ENCODE results near the gene SYNGR1.
"Not testable (repeated sequence)": the region's sequence is repeated elsewhere in the genome, so short reads cannot be mapped to it uniquely, and the experiment has no call there.

The SYNGR1 gene

DNA sequence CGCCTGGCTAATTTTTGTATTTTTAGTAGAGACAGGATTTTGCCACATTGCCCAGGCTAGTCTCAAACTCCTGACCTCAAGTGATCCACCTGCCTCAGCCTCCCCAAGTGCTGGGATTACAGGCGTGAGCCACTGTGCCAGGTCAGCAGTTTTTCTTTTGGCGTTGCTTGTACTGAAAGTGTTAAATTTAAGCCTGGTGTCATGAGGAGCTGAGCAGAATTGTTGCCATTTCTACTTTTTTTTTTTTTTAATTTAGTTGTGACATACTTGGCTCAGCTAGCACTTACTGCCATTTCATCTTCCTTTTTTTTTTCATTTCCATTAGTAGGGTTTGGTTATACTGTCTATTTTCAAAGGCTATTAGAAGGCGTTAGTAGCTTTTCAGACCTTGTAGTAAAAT is 60.5 kb downstream of the SYNGR1 start:
- no peak for DNase-seq

DNA sequence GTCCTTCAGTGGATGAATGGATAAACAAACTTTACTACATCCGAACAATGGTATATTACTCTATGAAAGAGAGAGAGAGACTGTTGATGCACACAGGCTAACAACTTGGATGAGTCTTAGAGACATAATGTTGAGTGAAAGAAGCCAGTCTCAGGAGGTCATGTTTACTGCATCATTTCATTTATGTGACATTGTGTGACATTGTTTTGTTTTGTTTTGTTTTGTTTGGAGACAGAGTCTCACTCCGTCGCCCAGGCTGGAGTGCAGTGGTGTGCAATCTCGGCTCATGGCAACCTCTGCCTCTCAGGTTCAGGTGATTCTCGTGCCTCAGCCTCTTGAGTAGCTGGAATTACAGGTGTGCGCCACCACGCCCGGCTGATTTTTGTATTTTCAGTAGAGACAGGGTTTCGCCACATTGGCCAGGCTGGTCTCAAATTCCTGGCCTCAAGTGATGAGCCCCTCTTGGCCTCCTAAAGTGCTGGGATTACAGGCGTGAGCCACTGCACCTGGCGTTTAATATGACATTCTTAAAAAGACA is 62.1 kb downstream of the SYNGR1 start:
- DNase-seq: not testable (repeated sequence)

DNA sequence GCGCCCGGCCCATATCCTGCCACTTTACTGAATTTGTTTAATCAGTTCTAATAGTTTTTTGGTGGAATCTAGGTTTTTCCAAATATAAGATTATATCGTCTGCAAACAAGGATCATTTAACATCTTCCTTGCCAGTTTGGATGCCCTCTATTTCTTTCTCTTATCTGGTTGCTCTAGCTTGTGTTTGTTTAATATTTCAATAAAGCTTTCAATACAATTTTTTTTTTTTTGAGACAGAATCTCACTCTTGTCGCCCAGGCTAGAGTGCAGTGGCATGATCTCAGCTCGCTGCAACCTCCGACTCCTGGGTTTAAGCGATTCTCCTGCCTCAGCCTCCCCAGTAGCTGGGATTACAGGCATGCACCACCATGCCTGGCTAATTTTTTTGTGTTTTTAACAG is 63.4 kb downstream of the SYNGR1 start:
- not testable (repeated sequence) for DNase-seq

DNA sequence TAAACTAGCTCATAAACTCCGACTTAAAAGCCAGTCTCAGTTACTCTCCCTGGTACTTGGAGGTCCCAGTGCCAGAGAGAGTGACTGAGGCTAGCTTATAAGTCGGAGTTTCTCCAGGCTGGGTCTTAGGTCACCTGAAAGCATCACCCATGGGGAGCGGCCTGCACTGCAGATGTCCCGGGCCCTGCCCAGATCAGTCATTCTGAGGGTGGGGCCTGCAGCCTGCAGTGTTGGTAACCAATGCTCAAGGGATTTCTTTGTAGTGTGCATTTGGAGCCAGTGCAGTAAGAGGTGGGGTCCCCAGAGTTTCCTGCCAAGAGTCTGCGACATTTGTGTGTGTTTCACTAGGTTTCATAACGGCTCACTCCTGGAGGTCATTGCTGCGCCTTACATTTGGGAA is 64.6 kb downstream of the SYNGR1 start:
- DNase-seq: no peak

DNA sequence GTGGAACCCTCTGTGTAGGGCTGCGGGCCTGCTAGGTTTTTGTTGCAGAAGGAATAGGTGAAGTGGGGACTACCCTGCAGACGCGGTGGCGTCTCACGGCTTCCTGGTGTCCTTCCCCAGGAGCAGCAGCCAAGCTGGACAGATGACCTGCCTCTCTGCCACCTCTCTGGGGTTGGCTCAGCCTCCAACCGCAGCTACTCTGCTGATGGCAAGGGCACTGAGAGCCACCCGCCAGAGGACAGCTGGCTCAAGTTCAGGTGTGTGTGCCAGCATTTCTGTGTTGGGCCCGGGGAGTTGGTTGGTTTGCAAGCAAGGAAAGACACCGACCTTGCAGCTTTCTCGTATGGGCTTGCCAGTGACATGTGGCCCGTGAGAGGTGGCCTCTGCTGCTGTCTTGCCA is 65.1 kb downstream of the SYNGR1 start:
- DNase-seq: no peak

DNA sequence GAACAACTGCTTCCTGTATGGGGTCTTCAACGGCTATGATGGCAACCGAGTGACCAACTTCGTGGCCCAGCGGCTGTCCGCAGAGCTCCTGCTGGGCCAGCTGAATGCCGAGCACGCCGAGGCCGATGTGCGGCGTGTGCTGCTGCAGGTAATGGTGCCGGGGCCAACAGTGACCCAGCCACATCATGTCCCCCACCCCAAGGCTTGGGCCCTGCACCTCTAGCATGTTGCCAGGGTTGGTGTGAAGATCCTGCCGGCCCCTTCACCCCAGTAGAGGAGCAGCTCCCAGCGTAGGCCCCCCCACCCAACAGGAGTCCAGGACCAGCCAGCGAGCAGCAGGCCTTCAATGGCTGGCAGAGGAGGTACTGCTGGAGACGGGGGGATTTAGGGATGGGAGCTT is 65.7 kb downstream of the SYNGR1 start:
- DNase-seq: no peak

DNA sequence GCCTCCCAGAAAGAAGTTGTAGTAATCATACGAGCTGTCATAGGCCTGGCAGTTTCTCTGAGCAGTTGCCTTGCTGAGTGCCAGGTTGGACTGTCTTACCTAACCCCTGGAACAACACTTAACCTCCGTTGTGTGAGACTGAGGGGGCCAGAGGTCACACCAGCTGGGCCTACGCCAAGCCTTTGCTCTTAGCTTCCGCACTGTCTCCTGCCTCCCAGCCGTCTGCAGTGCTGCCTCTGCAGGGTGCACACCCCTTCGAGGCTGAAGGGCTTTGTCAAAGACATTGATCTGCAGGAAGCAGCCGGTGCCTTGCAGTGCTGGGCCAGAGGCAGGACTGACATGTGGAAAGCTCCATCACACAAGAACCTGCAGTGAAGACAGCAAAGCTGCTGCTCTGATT is 66.5 kb downstream of the SYNGR1 start:
- no peak for DNase-seq

DNA sequence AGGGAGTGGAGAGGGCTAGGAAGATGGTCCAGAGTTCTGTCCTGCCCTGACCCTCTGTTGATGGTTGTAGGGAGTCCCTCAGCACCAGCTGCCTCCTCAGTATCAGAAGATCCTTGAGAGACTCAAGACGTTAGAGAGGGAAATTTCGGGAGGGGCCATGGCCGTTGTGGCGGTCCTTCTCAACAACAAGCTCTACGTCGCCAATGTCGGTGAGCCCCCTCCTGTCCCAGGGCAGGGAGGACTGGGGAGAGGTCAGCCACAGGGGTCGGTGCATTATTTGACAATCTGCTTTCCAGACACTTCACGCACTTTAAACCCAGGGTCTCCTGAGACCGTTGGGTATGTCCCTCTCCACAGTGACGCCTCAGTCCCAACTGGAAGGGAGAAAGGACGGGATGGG is 67.8 kb downstream of the SYNGR1 start:
- DNase-seq: no peak

DNA sequence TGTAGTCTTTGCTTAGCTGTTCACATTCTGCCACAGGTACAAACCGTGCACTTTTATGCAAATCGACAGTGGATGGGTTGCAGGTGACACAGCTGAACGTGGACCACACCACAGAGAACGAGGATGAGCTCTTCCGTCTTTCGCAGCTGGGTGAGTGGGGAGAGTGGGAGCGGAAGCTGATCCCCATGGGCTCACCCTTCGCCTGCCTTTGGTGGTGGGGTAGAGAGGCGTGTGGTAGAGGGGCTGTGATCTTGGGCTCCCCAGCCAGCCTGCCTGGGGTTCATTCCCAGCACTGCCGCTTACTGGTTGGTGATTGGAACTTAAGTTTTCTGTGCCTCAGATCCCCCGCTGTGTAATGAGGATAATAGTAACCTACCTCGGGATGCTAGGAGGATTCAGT is 68.9 kb downstream of the SYNGR1 start:
- no peak for DNase-seq

DNA sequence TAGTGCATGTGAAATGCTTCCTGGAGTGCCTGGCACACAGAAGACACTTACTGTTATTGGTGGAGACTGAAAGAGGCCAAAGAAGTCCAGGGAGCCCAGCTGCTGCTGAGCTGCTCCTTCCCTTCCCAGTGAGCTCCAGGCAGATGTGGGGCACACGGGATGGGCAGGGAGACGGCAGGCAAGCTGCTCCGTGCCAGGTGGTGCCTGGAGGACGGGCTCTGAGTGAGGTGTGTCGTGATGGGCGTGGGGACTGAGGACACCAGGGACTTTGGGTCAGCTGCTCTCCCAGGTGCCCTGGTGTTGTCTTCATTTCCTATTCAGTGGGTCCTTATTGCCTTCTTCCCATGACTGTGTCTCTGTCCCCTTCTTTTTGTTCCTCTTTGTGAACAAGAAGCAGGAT is 69.3 kb downstream of the SYNGR1 start:
- DNase-seq: no peak

DNA sequence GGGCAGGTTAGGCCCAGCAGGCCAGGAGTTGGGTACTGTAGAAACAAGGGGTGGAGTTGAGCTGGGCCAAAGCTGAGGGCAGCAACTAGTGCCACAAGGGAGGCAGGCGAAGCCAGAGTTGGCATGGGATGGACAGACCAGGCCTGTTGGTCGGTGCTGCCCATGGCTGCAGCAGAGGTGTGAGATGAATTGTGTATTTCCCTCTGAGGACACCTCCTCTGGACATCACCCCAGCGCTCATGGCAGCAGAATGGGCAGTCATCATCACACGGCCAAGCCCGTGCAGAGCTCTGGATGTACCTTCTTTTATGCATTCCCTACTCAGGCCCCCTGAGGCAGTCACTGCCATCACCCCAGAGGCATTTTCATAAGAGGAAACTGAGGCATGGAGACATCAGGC is 70.1 kb downstream of the SYNGR1 start:
- no peak for DNase-seq

DNA sequence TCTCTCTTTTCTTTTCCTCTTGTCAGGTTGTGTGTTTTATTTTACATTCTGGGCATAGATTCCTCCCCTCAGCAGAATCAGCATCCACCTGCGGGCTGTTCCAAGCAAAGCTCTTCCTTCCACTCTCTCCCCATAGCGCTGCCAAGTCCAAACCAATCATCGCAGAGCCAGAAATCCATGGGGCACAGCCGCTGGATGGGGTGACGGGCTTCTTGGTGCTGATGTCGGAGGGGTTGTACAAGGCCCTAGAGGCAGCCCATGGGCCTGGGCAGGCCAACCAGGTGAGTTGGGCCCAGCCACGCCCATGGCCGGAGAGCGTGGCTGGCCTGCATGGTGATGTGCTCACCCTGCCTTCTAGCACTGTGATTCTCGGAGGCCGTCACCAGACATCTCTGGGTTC is 71.9 kb downstream of the SYNGR1 start:
- DNase-seq: no peak

DNA sequence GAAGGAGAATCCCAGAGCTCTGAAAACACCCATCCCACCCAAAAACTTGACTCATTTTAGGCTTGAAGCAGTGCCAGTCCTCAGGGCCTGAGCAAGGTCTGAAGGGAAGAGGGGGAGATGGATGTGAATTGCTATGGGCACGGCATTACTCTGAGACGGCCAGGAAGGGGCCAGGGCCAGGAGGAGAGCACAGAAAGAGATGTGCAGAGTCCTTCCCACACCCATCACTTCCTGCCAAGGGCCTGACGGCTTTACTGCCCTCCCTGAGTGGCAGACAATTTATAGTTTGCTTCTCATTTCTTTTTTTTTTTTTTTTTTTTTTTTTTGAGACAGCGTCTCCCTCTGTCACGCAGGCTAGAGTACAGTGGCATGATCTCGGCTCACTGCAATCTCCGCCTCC is 72.3 kb downstream of the SYNGR1 start:
- DNase-seq: no peak

DNA sequence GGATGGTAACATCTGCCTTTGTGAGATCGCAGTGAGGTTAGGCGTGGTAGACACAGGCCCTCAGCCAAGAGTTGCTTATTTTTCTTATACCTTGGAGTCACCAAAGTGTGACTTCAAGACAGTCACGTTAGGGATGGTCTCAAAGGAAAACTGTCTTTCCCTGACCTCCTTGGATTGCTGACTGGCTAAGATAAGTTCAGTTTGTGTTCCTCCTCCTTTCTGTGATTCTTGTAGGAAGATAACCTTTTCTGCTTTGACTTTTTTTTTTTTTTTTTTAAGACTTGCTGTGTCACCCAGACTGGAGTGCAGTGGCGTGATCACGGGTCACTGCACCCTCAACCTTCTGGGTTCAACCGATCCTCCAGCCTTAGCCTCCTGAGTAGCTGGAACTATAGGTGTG is 72.9 kb downstream of the SYNGR1 start:
- DNase-seq: no peak

DNA sequence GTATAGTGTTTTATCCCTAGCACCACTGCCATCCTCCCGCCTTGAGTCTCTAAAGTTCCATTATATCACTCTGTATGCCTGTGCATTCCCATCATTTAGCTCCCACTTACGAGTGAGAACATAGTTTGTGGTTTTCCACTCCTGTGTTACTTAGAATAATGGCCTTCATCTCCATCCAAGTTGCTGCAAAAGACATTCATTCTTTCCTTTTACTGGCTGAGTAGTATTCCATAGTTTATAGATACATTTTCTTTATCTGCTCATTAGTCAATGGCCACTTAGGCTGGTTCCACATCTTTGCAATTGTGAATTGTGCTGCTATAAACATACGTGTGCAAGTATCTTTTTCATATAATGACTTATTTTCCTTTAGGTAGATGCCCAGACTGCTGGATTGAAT is 74.2 kb downstream of the SYNGR1 start:
- DNase-seq: no peak

DNA sequence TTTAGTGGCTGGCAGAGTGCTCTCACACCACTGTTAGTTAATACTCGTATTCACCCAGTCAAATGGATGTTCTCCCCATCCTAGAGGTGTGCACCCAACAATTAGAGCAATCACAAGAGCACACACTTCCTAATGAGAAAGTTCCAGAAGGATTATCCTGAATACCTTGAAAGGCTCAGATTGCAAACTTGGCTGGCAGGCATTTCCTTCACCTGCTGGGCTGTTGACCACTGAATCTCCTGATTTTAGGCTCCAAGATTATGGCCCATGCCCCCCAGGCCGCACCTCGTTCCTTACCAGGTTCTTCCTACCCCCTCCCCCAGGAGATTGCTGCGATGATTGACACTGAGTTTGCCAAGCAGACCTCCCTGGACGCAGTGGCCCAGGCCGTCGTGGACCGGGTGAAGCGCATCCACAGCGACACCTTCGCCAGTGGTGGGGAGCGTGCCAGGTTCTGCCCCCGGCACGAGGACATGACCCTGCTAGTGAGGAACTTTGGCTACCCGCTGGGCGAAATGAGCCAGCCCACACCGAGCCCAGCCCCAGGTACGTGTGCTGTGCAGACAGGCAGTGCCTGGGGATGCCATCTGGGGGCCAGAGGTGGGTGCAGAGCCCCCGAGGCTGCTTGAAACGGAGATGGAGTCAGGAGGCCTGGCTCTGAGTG is 76.7 kb downstream of the SYNGR1 start:
- DNase-seq: no peak

DNA sequence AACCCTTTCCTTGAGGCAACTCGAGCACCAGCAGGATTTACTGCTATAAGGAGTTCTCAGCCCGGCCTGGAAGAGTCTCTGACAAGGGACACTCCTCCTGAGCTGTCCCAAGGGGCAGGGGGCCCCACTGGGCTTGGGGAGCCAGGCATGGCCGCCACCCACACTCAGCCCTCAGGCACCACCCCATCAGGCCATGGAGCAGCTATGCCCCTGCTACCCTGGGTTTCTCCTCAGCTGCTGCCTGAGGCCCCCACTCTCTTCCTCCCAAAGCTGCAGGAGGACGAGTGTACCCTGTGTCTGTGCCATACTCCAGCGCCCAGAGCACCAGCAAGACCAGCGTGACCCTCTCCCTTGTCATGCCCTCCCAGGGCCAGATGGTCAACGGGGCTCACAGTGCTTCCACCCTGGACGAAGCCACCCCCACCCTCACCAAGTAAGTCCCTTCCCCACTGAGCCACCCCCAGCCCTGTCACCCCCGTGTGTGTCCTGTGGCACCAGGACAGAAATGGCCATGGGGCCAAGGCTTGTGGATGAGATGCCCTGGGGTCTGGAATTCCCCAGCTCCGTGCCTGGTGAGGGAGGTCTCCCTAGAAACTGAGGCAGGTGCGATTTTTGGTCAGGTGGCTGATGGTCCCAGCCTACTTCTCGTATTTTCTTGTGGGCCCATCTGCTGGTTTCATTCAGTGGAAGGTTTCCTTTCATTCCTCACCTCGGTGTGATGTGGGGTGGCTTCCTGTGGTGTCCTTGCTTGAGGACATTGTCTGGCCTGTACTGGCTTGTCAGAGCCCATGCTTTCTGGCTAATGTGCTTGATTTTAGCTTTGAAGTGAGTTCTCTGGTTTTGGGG is 78.2 kb downstream of the SYNGR1 start:
- no peak for DNase-seq

DNA sequence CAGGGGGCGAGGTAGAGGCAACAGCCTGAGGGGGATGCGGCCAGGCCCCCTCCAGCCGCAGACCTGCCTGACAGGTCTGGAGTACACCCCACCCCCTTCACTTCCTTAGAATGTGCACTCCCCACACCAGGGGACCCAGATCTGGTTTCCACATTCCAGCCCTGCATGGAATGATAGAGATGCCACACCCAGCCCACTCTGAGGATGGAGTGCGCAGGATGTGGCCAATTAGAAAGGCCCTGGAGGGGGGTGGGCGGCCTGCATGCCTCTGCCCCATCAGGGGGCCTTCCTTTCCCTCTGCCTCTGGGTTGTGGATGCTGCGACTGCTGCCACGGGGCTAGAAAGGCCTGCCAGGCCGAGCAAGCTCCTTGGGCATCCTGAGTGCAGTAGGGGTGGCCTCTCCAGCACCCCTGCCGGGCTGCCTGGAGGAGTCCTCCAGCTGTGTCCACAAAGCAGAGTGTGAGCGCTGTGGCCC is 78.8 kb downstream of the SYNGR1 start:
- peak; percentile 8 for DNase-seq

DNA sequence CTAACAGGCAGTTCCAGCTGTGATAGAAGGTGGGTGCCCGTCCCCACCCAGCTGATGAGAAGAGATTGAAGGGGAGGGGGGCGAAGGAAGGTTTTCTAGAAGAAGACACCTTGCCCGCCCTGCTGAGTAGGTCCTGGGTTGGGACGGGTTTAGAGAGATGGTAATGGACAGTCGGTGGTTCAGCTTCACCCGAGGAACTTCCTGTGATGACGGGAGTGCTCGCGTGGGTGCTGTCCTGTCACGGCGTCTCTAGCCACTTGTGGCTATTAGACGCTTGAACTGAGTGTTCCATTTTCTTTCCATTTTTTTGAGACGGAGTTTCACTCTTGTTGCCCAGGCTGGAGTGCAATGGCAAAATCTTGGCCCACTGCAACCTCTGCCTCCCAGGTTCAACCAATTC is 79.4 kb downstream of the SYNGR1 start:
- no peak for DNase-seq

DNA sequence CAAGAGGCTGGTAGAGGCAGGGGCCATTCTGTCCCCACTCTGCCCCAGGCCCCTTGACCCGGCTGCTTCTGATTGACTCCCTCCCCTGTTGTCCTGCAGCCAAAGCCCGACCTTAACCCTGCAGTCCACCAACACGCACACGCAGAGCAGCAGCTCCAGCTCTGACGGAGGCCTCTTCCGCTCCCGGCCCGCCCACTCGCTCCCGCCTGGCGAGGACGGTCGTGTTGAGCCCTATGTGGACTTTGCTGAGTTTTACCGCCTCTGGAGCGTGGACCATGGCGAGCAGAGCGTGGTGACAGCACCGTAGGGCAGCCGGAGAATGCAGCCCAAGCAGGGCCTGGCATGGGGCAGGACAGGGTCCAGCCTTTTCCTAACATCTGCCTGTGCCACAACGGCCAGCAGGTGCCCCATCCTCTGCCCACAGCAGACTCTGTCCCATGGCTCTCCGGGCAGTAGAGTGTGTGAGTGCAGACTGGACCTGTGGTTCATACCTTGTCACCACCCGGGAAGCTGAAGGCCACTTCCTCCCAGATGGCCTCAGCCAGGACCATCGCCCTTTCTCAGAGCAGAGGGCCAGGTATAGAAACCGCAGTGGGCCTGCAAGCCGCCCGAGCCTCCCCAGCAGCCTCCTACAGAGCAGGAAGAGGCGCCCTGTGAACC is 80.3 kb downstream of the SYNGR1 start:
- DNase-seq: no peak

DNA sequence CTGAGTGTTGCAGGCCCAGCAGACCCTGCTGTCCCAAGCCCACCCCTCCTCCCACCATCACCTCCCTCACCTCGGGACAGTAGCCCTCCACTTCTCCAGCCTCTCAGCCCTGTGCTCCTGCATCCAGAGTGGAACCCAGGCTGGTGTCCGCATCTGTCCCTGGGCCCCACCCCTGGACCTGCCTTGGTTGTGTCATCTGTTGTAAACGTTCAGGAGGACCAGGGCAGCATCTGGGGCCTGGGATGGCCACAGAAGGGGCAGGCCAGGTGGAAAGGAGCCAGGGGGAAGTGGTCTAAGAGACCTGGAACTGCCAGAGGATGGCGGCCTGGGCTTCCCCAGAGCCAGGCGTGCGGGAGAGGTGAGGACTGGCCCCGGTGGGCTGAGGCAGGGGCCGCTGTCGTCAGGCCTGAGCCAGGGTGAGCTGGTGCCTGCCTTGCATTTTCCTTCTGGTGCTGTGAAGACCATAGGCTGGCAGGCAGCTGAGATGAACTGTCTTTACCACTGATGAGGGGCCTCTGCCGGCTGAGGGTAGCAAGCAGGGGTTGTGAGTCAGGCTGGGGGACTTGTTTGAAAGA is 80.9 kb downstream of the SYNGR1 start:
- DNase-seq: no peak

DNA sequence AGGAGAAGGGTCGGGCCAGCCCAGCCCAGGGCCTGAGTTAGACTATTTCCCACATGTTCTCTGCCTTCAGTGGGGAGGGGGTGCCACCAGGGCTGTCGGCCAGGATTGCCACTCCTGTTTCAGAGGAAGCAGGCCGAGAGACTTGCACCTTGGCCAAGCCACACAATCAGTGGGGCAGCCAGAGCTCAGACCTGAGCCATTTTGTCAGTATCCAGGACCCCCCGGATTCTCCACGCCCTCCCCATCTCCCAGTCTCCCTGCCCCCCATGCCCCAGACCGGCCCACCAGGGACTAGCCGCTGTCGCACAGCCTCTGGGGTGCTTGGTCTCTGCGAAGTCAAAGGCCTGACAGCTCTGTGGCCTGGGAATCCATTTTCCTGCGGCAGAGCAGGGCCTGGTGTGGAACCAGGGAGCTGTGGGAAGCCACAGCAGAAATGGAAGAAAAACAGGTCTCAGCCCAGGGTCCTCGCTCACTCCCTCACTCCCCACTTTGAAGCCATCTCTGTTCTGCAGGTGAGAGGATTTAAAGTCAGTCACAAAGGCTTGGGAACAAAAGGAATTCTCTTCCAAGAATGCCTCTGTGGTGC is 81.5 kb downstream of the SYNGR1 start:
- DNase-seq: no peak

DNA sequence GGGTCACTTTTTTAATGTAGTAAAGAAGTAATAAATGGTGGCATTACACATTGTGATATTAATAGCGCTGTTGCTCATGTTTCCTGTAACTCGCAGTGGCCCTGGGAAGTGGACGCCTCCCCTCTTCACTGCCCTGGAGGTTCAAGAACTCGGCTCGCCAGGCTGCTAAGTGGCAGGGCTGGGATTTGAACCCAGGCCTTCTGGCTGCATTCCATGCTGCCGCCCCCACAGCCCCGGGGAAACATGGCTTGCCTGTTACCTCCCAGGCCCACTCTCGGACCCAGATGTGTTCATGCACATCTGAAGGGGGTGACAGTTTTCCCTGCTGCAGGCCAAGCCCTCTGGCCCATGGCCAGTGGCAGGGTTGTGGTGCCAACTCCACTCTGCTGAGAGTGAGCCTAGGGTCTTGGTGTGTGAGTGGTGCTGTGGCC is 82.0 kb downstream of the SYNGR1 start:
- no peak for DNase-seq

Measured in NCI-H226 (cell line).